KG1 (cell line): Measurements from ENCODE around the gene KCNIP3.
"Not testable (repeated sequence)": the region's sequence is repeated elsewhere in the genome, so short reads cannot be mapped to it uniquely, and the experiment has no call there.

Experiments
- DNase-seq: peaks from one replicate; lab custom pipeline; 2025; lab: John Stamatoyannopoulos, UW

KCNIP3 gene

GRCh38 chr2:95384854-95385569 is 87.9 kb downstream of the KCNIP3 start:
- DNase-seq, result no peak

GRCh38 chr2:95385570-95385984 is 88.4 kb downstream of the KCNIP3 start:
- DNase-seq, result no peak

GRCh38 chr2:95386031-95386430 is 88.9 kb downstream of the KCNIP3 start:
- no peak for DNase-seq

GRCh38 chr2:95387358-95387757 is 90.2 kb downstream of the KCNIP3 start:
- DNase-seq, result no peak

GRCh38 chr2:95388091-95388692 is 91.0 kb downstream of the KCNIP3 start:
- no peak for DNase-seq

- no peak for DNase-seq
Observed at GRCh38 chr2:95388856-95389244, 91.7 kb downstream of the KCNIP3 start.

- no peak for DNase-seq
Observed at GRCh38 chr2:95389245-95390119, 92.3 kb downstream of the KCNIP3 start.

- no peak for DNase-seq
Observed at GRCh38 chr2:95390272-95390880, 93.2 kb downstream of the KCNIP3 start.

GRCh38 chr2:95390881-95391321 is 93.8 kb downstream of the KCNIP3 start:
- DNase-seq, result no peak

GRCh38 chr2:95391641-95392310 is 94.6 kb downstream of the KCNIP3 start:
- no peak for DNase-seq

GRCh38 chr2:95392320-95392719 is 95.2 kb downstream of the KCNIP3 start:
- no peak for DNase-seq

GRCh38 chr2:95392730-95393455 is 95.7 kb downstream of the KCNIP3 start:
- DNase-seq, result no peak

- no peak for DNase-seq
Observed at GRCh38 chr2:95393901-95394300, 96.8 kb downstream of the KCNIP3 start.

GRCh38 chr2:95399061-95399460 is 101.9 kb downstream of the KCNIP3 start:
- DNase-seq, result no peak

GRCh38 chr2:95401480-95401879 is 104.3 kb downstream of the KCNIP3 start:
- no peak for DNase-seq

- DNase-seq, result not testable (repeated sequence)
Observed at GRCh38 chr2:95402004-95402369, 104.8 kb downstream of the KCNIP3 start.

- DNase-seq, result peak; percentile 61
Observed at GRCh38 chr2:95402370-95403203, 105.4 kb downstream of the KCNIP3 start, which contains the start of gene FAHD2A. Gene FAHD2A, plus strand, starts transcription at chr2:95402708. Its CDS starts 2,851 bp downstream, at chr2:95405559.

- DNase-seq, result peak; percentile 12
Observed at GRCh38 chr2:95403204-95403721, 106.1 kb downstream of the KCNIP3 start.

GRCh38 chr2:95403824-95404223 is 106.7 kb downstream of the KCNIP3 start:
- not testable (repeated sequence) for DNase-seq

GRCh38 chr2:95404676-95405075 is 107.5 kb downstream of the KCNIP3 start:
- DNase-seq, result not testable (repeated sequence)
